HG03066 (cell line): ENCODE measurements around the gene KCTD3.
A peak's percentile ranks its signal among the peaks of the same experiment; 100 is the strongest.

Experiments used
- ATAC-seq: cut with Tn5 transposase; IDR thresholded peaks from one replicate; pipeline ENCODE4 v1.9.1; 2021; ENCODE audit warnings: low read depth; ENCODE audit not compliant: unreplicated experiment

KCTD3 gene

DNA sequence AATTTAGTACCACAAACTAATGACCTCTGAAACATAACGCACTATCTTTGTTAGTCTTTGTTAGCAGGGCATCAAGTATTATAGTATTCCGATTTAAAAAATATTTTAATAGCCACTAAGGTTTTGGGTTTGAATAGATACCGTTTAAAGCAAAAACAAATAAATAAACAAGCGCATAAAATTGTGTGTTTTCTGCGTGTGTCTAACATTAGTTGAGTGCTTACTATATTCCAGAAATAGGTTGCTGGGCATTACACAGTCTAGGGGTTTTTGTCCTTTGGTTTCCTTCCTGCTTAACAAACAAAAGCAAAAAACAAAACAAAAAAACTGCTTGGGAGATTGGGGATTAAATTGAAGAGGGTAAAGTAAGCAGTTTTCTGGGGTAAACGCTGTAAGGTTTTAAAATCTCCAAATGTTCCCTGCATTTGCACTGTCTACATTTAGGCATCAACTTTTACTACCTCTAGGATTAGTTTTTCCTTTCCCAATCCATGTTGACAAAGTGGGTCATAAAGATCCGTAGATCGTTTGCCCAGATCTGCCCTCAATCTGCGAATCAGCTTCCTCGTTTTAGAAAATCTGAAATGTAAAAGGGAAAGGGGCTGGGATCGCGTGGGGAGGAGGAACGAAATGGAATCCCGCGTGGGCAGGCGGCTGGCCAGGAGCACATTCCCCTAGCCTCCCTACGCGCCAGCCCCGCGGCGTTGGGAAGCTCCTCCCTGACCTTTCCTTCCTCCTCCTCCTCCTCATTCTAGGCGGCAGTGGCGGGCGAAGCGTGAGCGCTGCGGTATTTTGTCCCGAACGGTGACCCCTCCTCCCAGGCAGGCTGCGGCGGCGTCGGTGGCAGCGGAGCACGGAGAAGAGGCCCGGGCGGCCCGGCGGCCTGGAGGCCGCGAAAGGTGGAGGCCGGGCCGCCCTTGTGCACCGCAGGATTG, at the start of gene KCTD3:
Gene KCTD3, plus strand, starts transcription at position 749 of the 935 bp plus-strand sequence. CDS start 382 bp downstream, outside the sequence.
- peak; percentile 61 for ATAC-seq

DNA sequence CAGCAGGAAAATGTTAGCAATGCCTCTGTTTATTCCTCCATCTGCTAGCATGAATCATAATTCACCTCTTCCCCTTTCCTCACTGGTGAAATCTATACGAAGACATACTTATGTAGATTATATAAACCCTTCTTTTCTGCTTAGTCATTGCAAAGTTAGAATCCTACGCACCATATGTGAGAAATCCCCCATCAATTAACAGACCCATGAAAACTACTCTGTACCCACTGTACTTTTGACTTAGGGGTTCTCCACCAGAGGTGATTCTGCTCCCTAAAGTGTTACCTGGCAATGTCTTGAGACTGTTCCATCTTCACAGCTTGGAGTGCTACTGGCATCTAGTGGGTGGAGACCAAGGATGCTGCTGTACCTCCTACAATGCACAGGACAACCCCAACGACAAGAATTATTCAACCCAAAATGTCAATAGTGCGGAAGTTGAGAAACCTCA, 49.6 kb upstream of the KCTD3 start:
- no peak for ATAC-seq

DNA sequence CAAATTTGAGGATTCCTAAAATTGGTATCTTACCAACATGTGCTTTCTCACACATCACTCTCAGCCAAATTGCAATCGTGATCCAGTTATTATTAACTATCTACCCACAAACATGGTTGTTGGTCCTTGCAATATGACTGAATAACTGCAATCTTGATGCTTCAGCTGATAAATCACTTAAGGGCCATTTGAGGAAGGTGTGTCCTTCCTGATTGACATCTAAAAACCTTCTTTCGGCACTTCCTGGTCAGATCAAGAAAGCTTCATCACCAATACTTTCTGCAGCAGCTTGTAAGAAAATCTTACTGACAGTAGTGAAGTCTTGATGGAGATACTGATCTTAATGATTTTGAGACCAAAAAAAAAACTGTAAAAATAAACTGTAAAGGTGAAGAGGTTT, 48.5 kb upstream of the KCTD3 start:
- no peak for ATAC-seq

DNA sequence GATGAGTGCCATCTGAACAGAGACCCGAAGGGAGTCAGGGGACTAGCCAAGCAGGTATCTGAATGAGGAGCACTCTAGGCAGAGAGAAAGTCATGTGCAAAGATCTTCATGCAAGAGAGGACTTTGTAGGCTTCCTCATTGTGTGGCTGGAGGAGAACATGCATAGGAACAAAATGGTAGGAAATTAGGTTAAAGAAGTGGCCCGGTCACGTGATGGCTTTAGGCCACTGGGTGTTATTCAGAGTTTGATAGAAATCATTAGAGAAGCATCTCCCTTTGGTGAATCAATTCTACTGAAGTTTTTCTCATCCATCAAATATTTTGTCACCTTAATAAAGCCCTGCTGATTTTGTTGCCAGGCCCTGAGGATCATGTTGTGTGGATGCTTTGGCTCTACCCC, 45.8 kb upstream of the KCTD3 start:
- ATAC-seq = no peak

DNA sequence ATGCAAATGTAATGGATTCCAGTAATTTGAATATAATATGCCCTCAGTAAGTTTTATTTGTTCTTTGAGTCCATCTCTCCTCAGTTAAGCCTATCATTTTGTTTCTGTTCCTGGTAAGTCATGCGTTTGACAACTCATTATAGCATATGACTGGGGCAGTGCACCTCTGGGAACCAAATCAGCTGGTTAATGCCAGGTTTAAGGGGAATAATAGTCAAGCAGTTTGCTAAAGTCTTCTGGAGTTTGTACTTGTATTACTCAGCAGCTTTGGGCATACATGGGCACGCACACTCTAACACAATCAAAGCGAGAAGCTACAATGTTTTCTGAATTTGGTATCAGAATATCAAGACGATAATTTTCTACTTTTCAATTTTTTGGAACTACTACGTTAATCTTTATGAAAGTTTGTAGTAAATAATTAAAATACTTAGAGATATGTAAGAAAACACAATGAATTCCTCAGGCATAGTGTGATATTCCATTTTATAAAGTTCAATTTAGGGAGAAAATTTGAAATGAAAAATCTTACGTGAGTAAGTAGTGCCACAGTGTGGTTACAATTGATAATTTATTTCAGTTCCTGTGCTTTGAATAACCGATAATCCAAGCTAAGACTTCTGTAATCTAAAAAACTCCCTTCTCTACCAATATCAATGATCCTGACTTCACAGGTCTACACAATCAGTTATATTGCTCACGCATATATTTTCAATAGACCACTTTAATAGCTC, 43.8 kb upstream of the KCTD3 start:
- no peak for ATAC-seq

DNA sequence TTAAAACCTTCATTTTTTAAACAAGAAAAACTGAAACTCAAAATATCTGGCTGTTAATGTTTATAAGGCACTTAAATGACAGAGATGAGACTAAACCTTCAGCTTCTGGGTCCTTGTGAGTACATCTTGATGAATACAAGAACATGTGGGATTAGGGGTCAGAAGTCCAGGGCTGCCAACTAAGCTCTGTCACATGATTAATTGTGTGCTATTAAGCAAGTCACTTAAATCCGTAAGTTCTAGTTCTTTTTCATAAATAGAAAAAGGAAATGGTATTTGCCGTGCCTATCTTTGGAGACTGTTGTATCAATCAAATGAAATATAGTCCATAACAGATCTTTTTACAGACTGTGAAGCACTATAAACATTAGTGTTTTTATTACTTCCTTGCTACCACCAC, 43.2 kb upstream of the KCTD3 start:
- no peak for ATAC-seq

DNA sequence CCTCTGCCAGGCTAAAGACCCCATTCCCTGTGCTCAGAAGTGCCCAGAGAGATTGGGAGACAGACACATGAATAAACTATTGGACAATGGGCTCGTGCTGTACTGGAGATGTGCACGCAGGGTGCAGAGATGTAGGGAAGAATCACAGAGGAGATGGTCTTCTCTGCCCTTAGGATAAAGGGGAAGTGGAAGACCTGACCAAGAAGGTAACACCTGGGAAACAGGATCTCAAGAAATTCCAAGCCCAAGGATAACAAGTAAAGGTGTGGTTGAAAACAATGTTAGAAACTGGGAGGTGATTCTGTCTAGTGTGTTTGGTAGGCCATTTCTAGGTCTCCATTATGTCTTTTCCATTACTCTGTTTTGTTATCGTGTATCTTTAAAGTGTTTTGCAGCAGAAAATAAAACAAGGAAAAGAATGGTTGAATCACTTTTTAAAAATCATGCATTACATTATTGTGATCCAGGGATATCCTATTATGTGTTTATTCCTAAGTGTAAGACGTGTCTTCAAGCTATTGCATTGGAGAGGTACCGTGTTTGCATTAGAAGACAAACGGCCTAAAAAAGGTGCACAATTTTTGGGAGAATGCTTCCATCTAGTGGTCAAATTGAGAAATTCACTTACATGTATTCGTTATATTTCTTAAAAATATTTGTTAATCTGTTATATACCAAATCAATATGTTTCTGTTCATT, 40.8 kb upstream of the KCTD3 start:
- peak; percentile 48 for ATAC-seq

DNA sequence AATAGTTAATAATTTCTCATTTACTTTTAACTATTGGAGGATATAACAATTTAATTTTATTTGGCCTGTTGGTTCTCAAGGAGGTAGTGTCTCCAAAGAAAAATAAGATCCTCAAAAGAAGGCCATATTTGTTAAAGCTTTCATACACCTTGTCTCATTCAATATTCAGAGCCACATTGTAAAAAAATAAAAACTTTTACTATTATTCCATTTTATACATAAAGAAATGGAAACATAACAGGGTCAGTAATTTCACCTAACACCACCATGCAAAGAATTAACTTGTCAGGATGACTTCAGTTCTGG, 40.3 kb upstream of the KCTD3 start:
- ATAC-seq = no peak

DNA sequence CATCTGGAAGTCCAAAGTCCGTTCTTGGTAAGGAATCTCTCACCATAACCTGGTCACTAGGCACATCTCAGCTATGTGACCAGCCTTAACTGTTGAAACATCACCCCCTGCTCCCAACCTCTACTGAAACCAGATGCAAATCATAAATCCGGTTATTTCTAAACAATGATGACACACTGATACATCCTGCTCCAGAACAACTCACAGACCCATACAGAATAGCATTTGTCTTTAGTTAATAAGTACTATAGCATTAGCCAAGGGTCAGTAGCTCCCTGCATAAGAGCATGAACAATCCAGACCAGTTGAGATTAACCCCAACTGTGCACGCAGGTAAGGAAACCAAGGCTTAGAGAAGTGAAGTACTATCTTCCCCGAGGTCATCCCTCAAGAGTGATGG, 38.0 kb upstream of the KCTD3 start:
- ATAC-seq = peak; percentile 68

DNA sequence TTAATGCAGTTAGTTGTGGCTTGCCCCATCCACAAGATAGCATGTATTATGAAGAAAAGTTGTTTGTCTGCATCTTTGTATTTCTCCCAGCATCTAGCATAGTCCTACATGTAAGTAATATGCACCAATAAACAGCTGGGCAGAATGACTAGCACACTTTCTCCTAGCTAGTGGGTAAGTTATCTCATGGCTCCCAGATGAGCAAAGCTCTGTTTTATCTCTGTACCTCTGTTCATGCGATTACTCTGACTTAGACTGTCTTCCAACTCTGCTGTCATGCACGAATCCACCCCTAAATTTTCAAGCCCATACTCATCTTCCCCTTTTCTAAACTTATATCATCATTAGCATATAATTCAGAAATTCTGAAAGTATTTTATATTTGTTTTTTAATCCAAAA, 37.5 kb upstream of the KCTD3 start:
- ATAC-seq = no peak

DNA sequence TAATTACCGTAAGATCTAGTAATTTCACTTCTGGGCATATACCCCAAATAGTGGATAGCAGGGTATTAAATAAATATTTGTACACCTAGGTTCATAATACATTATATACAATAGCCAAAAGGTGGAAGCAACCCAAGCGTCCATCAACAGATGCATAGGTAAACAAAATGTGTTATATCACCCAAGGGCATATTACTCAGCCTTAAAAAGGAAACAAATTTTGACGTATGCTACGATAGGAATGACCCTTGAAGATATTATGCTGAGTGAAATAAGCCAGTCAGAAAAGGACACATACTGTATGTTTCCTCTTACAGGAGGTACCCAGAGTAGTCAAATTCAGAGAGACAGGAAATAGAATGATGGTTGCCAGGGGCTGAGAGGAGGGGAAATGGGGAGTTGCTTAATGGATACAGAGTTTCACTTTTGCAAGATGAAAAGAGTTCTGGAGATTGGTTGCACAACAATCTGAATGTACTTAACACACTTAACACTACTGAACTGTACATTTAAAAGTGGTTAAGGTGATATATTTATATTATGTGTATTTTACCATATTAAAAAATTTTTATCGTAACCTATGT, 36.6 kb upstream of the KCTD3 start:
- ATAC-seq = no peak

DNA sequence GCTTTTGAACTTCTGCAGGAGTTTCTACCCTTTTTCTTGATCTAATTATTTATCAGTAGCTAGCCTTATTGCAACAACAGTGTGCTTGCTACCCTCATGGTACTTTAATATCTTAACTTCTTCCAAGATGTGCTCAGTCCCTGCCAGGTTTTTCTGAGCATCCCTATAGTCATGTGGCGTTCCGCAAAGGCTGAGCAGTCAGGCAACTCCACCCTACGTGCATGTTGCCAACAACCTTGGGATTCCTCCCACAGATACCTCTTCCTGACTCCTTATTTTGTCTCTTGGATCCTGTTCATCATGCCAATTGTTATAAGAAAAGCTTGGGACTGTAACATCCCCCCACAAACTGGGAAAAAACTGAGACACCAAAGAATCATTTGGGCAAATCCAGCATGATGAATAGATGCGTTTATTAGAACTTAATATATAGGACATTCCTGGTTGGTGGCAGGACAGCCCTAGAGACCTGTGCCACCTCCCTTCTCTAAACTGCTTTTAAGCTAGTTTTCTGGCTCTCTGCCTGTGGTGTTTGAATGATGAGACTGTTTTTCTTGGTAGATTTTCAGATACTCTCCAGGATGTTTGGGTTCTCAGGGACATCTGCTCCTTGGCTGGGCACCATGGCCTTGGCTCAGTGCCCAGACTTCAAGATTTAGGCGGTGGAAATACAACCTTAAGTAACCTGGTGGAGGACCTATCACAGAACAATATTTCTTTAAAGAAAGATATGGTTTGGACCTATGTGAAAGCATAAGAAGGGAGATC, 27.1 kb upstream of the KCTD3 start:
- ATAC-seq = no peak

DNA sequence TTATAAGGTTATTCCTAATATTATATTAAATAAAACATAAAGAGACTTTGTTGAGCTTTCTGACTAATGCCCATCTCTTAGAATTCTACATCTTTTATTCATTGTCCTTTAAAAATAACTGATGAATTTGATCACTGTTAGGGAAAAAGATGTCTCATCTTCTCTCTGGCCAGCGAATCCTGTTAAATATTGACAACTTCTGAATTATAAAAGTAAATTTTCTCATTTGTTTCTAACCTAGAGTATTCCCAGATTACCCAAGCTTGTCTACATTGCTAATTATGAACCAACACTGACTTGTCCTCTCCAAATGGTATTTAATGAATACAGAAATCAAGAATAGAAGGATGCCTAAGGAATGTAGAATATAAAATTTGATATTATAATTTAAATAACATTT, 24.8 kb upstream of the KCTD3 start:
- ATAC-seq = no peak

DNA sequence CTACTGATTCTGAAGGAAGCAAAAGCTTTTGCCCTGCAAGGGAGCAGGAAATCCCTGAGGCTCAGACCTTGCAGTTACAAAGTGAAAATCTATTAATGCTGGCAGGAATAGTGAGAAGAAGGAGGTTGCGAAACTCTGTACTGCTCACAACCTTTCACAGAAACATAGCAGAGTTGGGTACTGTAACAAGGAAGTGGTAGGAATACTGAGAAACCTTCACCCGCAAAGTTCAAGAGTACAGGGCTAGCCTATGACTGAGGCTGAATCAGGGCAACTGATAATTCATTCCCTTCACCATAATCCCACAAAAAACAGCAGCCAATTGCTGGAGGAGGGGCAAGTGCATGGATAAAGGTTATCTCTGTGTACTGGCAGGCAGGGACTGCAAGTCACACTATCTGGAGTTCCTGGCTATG, 23.9 kb upstream of the KCTD3 start:
- ATAC-seq = peak; percentile 96

DNA sequence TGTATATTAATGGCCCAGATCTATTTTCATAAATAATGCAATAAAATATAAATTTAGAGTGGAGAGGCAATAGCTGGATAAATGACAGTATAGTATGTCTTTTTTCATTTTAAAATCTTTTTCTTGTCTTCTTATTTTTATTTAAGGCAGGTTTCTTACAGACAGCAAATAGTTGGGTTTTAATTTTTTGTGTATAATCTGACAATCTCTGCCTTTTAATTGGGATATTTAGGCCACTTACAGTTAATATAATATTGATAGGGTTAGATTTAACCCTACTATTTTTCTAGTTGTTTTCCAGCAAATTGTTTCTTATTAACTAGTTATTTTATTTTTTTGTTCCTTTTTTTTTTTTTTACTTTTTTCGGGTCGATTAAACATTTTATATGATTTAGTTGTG, 23.3 kb upstream of the KCTD3 start:
- ATAC-seq = no peak

DNA sequence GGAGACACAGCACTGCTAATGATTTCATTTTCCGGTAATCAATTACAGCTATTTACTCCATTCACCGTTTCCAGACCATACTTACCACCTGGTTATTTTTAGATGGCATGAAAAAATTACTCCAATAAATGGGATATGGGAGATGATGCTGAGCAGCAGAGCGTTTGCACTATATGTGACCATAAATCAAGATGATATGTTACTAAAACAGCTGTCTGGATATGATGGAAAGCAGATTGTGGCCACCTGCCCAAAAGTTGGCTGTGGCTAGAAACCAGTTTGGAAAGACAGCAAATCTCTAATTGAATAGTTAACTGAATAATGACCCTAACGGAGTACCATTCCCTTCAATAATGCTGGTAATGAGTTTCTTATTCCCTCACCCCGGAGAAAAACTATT, 22.5 kb upstream of the KCTD3 start:
- ATAC-seq = no peak

DNA sequence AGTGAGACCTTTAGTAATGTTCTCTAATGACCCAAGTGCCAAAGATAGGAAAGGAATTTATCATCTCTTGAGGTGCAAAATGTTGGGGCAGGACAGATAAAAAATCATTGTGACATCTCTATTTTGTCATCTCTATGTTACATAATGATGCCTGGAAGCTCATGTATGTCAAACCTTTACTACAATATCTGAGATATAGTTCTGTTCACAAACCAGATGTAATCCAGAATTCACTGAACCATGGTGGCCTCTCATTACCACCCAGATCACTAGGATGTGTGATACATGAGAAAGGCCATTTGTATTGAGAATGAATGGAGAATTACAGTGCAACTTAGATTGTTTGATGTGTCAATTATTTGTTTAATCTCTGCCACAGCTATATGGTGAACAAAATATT, 22.0 kb upstream of the KCTD3 start:
- ATAC-seq = no peak

DNA sequence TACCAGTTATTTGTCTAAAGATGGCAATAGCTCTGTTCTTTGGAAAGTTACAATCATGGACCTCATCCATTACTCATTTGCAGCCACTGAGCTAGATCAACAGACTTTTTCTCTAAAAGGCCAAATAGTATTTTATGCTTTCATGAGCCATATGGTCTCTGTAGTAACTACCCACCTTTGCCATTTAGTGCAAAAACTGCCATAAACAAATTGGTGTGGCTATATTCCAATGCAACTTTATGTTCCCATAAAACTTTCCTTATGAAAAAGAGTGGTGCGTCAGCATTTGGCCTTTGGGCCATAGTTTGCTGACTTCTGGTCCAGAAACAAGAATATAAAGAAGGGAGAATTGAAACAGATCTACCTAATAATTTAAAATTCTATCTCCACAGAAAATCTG, 20.1 kb upstream of the KCTD3 start:
- no peak for ATAC-seq

DNA sequence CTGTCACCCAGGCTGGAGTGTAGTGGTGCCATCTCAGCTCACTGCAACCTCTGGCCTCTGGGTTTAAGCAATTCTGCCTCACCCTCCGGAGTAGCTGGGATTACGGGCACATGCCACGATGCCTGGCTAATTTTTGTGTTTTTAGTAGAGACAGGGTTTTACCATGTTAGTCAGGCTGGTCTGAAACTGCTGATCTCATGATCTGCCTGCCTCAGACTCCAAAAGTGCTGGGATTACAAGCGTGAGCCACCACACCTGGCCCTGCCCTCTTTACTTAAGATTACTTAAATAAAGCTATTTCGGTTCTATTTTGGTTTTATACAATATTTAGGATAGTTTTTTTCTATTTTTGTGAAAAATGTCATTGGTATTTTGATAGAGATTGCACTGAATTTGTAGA, 15.3 kb upstream of the KCTD3 start:
- no peak for ATAC-seq

DNA sequence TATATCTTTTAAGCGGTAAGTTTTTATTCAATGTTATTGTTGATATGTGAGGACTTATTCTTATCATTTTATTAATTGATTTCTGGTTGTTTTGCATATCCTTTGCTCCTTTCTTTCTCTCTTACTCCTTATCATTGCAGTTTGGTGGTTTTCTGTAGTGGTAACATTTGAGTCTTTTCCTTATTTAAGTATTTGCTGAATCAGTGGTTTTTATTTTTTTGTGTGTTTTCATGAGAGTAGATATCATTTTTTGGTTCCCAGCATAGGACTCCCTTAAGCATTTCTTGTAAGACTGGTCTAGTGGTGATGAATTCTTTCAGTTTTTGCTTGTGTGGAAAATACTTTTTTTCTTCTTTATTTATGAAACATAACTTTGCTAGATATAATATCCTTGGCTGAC, 12.2 kb upstream of the KCTD3 start:
- no peak for ATAC-seq
